Measurements from ENCODE around the gene PEMT. TPM values are rescaled to one million over a fixed set of nuclear protein-coding genes. Genes with fewer than 3 reads are reported as not detected.
"Not testable (repeated sequence)": the region's sequence is repeated elsewhere in the genome, so short reads cannot be mapped to it uniquely, and the experiment has no call there.

Gene PEMT, protein sequence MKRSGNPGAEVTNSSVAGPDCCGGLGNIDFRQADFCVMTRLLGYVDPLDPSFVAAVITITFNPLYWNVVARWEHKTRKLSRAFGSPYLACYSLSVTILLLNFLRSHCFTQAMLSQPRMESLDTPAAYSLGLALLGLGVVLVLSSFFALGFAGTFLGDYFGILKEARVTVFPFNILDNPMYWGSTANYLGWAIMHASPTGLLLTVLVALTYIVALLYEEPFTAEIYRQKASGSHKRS
- 35.4 and 44.8 TPM in 2 replicates for total RNA-seq (2014; rRNA removed)
- polyA plus RNA-seq (2012), result 36.2 TPM

DNA sequence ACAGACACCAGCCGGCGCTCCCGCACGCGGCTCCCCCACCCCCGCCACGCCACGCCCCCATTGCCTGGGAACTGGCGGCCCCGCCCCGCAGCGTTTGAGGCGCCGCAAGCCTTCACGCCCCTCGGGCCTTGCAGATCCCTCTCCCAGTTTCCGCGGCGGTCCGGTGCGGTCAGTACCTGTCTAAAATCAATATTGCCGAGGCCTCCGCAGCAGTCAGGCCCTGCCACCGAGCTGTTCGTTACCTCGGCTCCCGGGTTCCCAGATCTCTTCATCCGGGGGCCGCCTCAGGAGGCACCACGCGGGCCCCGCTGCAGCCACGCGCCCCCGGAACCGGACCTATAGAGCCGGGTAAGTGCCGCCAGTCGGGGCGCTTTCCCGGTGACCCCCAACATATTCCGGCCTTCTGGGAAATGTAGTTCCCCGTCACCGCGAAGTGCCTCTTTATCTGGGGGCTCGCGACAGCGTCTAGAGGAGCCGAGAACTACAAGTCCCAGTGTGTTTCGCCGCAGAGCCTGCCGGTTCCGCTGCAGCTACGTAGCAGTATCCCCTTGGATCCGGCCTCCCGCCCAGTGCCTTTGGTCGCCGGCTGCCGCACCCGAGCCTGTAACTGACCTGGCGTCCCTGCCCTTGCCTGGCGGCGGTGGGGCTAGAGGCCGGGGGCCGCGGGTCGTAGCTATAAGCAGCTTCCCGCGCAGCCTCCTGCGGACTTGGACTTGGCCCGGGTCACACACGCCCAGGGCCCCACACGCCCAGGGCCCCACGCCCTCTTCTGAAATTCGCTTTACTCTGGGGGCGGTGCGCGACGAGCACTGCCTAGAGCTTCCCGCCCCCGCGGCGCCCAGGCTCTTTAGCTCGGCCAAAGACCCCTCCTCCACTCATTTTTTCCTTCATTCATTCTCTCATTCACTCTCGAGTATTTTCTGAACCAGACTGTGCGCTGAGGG lies at the start of gene PEMT:
Gene PEMT, minus strand, starts transcription at position 354 of the 944 bp plus-strand sequence. Its CDS starts 82 bp downstream, at position 272.
- DNase-seq (ENCODE audit: low read depth), result peak; percentile 98

DNA sequence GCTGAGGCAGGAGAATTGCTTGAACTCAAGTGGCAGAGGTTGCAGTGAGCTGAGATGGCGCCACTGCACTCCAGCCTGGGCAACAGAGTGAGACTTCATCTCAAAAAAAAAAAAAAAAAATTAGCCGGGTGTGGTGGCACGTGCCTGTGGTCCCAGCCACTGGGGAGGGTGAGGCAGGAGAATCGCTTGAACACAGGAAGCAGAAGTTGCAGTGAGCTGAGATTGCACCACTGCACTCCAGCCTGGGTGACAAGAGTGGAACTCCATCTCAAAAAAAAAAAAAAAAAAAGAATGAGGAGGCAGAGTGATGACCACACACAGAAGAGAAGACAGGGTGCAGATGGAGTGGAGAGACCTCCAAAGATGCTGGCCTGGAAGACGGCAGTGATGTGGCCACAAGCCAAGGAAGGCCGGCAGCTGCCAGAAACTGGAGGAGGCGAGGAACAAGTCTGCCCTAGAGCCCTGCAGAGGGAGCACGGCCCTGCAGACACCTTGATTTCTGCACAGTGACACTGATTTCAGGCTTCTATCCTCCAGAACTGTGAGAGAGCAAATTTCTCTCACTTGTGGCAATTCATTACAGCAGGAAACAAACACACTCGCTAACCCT lies 48.3 kb upstream of the PEMT start:
- not testable (repeated sequence) for DNase-seq (ENCODE audit: low read depth)

DNA sequence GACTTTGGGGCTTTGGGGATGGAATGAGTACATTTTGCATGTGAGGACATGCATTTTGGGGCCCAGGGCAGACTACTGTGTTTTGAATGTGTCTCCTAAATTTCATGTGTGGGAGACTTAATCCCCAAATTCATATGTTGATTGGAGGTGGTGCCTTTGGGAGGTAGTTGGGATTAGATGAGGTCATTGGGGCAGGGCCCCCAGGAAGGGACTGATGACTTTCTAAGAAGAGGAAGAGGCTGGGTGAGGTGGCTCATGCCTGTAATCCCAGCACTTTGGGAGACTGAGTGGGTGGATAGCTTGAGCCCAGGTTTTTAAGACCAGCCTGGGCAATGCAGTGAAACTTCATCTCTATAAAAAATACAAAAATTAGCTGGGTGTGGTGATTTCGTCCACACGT lies 47.0 kb upstream of the PEMT start:
- no peak for DNase-seq (ENCODE audit: low read depth)

DNA sequence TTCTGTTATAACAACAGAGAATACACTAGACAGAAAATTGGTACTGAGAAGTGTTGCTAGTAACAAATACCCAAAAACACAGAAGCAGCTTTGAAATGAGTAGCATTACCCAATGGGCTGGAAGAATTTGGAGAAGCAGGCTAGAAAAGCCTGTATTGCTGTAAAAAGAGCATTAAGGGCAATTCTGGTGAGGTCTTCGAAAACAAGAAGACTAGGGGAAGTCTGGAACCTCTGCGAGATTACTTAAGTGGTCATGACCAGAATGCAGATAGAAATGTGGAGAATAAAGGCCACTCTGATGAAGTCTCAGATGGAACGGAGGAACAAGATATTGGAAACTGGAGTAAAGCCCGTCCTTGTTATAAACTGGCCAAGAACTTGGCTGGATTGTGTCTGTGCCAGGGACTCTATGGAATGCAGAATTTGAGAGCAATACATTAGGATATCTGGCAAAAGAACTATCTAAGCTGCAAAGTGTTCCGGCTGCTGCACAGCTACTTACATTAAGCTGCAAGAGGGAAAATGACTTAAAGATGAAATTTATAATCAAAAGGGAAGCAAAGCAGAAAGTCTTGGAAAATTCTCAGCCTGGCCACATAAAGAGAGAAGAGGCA lies 44.9 kb upstream of the PEMT start:
- DNase-seq (ENCODE audit: low read depth), result no peak

DNA sequence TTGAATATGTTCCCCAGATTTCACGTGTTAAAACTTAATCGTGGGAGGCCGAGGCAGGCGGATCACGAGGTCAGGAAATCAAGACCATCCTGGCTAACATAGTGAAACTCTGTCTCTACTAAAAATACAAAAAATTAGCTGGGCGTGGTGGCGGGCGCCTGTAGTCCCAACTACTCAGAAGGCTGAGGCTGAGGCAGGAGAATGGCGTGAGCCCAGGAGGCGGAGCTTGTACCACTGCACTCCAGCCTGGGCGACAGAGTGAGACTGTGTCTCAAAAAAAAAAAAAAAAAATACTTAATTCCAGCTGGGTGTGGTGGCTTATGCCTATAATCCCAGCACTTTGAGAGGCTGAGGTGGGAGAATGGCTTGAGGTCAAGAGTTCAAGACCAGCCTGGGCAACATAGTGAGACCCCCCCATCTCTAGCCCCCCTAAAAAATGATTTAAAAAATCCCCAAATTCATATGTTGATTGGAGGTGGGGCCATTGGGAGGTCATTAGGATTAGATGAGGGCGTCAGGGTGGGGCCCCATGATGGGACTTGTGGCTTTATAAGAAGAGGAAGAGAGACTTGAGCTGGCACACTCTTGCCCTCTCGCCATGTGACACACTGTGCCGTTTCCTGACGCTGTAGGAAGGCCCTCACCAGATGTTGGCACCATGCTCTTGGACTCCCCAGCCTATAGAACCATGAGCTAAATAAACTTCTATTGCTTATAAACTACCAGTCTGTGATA lies 44.2 kb upstream of the PEMT start:
- not testable (repeated sequence) for DNase-seq (ENCODE audit: low read depth)

DNA sequence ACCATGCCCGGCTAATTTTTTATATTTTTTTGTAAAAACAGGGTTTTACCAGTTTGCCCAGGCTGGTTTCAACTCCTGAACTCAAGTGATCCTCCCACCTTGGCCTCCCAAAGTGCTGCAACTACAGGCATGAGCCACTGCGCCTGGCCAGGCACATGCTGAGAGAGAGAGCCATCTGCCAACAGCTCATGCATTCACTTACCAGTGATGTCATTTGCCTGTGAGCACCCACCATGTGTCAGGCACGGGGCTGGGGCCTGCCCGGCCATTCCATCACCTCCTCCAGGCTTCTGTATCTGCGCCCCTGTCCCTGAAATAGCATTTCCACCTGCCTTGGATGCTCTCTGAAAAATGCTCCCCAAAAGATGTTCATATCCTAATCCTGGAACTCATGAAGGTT lies 43.6 kb upstream of the PEMT start:
- DNase-seq (ENCODE audit: low read depth), result no peak

DNA sequence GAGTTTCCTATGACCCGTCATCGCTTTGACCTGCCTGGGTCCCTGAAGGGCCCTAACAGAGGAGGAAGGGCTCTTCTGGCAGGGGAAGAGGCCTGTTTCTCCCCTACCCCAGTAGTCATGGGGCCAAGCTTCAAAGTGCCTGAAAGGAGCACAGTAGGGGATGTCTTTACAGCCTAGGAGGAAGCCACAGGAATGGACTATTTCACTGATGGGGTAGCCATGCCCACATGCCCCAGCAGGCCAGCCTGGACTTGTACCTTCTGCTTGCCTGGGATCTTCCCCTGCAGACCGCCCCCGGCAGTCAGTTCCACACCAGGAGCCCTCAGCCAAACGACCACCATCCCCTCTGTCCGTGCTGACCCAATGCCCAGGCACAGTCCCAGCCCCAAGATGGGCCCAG lies 41.8 kb upstream of the PEMT start:
- no peak for DNase-seq (ENCODE audit: low read depth)

DNA sequence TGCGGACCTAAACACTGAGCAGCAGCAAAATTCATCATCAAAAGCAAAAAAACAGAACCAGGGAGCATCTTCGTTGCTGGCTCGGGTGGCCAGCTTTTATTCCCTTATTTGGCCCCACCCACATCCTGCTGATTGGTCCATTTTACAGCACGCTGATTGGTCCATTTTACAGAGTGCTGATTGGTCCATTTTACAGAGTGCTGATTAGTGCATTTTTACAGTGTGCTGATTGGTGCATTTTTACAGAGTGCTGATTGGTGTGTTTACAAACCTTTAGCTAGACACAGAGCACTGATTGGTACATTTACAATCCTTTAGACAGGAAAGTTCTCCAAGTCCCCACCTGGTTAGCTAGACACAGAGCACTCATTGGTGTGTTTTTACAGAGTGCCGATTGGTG lies 41.2 kb upstream of the PEMT start:
- DNase-seq (ENCODE audit: low read depth), result peak; percentile 26

DNA sequence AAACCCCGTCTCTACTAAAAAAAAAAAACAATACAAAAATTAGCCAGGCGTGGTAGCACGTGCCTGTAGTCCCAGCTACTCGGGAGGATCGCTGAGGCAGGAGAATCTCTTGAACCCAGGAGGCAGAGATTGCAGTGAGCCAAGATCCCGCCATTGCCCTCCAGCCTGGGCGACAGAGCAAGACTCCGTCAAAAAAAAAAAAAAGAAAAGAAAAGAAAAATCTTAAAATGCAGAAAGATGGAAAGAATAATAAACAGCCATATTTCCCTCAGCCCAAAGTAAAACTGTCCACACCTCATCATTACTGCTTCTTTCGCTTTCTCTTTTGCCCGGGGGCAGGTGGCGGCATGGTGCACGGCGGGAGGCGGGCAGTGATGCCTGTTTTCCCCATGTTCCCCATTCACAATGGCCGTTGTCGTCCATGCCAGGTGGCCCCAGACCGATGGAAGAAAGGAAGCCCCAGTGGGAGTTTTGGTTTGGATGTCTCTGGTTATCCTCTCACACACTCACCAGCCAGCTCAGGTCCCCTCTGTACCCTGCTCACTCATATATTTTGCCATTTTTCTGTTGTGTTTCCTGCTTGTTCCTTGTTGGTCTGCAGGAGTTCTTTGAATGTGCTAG lies 37.0 kb upstream of the PEMT start:
- no peak for DNase-seq (ENCODE audit: low read depth)

DNA sequence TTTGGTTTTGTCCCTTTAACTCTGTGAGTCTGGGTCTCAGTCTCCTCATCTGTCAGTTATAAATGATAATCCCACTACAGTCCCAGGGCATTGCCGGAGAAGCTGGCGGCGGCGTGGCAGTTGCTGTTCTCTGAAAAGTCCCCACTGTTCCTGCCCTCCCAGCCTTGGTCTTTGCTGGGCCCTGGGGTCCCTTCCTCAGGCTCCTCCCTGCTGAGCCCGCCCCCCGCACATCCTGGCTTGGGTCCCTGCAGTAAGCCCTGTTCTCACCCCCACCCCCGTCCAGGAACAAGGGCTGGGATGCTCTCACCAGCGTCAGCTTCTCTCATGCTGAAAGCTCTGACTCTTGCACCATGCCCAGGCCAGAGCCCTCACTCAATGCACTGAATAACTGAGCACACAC lies 35.3 kb upstream of the PEMT start:
- DNase-seq (ENCODE audit: low read depth), result no peak

DNA sequence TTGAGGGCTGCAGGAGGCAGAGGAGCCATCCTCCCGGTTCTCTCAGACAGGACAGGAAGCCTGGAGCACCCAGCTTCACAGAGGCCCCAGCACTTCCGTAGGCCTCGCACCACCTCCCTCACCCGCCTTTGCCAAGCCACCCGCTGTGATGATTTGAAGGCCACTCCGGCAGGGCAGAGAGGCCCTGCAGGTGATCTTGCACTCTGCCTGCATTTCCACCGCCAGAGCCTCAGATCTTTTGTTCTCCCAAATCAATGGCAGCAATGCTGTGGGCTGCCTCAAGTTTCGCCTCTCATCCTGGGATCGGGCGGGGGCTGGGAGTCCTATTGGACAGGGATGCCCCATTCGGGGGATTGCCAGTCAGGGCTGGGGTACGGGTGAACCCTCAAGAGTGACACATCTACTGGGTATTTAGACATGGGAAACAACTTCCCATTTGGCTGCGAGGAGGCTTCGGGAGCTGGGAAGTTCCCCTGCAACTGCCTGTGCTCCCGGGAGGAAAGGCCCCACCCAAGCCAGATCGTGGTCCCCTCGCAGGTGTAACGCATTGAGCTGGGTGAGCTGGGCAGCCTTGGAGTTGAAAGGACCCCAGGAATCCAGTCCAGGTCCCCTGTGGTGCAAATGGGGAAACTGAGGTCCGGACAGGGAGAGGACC lies 34.8 kb upstream of the PEMT start:
- no peak for DNase-seq (ENCODE audit: low read depth)

DNA sequence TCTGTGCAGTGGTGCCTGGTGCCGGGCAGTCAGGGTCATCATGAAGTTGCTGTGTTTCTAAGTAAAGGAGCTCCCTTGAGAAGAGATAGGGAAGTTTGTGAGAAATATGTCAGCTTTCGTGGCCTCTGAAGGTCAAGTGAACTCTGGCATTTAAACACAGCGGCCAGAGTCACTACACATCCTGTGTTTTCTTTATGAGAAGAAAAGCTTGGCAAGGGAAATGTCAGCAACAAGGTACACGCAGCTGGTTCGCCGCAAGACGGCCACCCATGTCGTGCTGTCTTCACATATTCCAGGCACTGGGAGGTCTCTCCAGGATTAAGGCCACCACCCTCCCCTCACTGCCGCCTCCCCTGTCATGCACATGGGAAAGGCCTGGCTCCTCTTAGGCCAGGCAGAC lies 33.2 kb upstream of the PEMT start:
- no peak for DNase-seq (ENCODE audit: low read depth)

DNA sequence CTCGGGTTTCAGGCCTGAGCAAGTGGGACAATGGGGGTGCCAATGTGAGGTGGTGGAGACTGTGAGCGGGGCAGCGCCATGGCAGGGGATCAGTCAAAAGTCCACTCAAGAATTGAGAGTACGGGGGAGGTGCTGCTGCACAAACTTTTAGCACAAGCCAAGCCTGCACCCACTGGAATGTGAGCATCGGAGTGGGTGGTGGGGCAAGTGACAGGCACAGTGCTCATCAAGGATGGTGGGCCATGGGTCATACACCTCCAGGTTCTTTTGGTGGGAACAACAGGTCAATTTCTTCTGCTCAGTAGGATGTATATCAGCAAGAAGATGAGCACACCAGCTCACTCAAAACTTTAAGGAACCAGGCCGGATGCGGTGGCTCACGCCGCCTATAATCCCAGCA lies 32.4 kb upstream of the PEMT start:
- no peak for DNase-seq (ENCODE audit: low read depth)

DNA sequence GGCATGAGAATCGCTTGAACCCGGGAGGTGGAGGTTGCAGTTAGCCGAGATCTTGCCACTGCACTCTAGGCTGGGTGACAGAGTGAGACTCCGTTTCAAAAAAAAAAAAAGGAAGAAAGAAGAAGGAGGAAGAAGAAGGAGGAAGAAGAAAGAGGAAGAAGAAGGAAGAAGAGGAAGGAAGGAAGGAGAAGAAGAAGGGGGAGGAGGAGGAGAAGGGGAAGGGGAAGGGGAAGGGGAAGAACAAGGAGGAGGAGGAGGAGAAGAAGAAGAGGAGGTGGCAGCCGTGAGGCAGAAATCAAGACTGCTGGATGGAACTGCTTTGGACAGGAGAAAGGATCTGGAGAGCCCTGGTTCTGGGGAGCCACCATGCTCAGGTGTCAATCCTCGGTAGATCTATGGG lies 29.7 kb upstream of the PEMT start:
- no peak for DNase-seq (ENCODE audit: low read depth)

DNA sequence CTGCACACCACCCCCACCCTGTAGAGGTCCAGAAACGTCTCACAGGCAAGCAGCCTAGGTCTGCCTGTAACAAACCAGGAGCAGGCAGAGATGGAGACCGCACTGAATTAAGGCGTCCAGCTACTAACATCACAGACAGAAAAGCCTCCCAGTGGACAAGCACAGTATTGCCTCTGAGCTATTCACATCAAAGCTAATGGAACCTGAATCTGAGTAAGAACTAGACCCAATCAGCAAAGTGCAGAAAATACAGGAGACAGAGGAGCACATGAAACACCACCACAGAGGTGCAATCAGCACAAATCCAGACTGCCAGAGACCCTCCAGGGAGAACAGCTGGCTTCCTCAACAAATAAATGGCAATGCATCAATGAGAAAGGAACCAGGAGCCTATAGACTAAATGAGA lies 22.2 kb upstream of the PEMT start:
- DNase-seq (ENCODE audit: low read depth), result peak; percentile 65

DNA sequence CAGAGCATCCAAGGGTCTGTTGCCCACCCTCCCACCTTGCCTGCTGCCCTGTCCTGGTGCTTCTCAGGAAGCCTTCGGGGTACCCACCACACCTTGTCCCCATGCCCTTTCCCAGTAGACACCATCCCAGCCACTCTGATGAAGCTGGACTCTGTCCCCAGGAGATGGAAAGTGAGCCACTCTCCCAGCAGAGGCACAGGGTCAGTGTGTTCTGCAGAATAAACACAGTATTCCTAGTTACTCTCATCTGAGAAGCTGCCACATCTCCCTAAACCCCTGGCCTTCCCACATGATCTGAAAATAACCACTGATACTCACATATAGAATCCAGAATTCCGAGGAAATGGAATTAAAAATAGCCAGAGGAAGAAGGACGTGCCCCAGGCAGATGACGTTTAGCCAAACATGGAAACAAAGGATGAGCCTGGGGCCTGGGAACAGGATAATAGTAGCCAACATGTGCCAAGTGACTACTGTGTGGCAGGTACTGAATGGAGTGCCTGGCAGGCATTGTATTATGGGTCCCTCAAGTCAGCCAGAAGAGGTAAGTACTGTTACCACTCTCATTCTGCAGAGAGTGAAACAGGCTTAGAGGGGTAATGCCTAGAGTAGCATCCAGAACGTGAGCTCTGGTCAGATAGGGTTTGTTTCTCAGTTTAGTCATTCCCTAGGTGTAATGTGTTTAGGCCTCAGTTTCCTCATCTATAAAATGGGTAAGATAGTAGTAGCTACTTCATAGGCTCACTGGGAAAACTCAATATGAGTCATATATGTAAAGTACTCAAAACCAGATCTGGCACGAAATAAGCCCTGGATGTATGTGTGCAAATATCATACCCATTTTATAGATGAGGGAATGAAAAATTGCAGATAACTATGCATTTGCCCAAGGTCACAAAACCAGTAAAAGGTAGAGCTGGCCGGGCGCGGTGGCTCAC lies 20.8 kb upstream of the PEMT start:
- DNase-seq (ENCODE audit: low read depth), result no peak

DNA sequence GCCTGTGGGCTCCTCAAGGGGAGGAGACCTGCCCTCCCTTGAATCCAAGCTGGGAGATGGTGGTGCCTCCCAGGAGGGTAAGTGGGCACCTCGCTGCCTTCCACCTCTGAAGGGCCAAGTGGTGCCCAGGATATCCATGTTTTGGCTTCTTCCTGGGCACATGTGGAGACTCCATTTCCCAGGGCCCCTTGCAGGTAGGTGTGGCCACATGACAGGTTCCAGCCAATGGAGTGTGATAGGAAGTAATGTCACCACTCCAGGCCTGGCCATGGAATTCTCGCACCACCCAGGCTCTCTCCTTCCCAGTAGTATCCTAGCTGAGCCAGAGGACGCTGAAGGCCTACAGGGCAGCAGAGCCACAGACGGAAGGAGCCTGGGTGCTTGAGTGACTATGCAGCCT lies 17.6 kb upstream of the PEMT start:
- no peak for DNase-seq (ENCODE audit: low read depth)

DNA sequence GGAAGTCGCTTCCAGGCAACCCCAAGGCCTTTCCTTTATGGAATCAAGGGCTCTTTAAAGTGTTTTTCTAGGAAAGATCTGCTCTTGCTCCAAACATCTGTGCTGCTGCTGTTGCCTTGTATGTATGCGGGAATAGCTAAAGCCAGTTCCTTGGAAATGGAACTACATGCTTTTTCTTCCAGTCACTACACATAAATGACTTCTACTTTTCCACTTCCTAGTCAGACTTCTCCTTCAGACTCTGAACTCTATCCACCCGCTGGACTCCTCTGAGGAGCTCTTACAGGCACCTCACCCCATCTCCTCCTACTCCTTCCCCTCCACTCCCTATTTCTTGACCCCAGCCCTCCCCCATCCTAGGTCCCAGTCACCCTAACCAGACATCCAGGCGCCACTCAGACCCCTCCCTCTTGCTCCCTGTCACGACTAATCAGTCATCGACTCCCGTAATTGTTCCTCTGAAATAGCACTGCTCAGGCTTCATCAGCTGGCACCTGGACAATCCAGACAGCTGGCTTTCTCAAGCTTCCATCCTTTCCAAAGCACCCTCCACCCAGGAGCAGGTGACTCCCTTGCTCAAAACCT lies 15.0 kb upstream of the PEMT start:
- peak; percentile 19 for DNase-seq (ENCODE audit: low read depth)

DNA sequence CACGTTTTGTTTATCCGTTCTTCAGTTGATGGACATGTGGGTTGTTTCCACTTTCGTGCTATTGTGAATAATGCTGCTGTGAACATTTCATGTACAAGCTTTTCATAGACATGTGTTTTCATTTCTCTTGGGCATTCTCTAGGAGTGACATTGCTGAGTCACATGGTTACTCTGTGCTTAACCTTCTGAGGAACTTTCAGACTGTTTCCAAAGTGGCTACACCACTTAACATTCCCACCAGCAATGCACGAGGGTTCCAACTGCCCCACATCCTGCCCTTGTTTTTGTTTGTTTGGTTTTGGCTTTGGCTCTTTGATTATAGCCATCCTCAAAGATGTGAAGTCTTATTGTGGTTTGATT lies 14.2 kb upstream of the PEMT start:
- DNase-seq (ENCODE audit: low read depth), result peak; percentile 59
